GM19397 (cell line): Measurements from ENCODE around the gene PAN2.
A peak's percentile ranks its signal among the peaks of the same experiment; 100 is the strongest.
"Not testable (repeated sequence)": the region's sequence is repeated elsewhere in the genome, so short reads cannot be mapped to it uniquely, and the experiment has no call there.

ENCODE experiments used
- ATAC-seq: cut with Tn5 transposase; IDR thresholded peaks from one replicate; pipeline ENCODE4 v1.9.1; 2021; ENCODE audit warnings: mild to moderate bottlenecking, moderate library complexity; ENCODE audit not compliant: unreplicated experiment

The PAN2 gene

DNA sequence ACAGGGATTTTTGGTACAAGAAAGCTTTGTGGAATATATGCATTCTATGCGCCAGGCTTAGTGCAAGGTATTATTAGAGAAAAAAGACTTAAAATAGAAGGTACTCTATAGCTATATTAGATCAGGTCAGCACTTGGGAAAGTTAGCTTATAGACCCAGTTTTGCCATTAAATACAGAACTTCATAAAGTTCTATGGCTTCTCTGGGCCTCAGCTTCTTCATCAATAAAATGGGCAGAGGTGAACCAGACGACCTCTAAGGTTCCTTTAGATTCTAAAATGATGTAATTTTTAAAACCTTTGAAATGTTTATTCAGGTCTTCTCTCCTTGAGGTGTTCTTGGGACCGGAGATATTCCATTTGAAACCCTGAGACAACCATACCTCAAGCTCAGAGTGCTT is 25.1 kb downstream of the PAN2 start:
- no peak for ATAC-seq

DNA sequence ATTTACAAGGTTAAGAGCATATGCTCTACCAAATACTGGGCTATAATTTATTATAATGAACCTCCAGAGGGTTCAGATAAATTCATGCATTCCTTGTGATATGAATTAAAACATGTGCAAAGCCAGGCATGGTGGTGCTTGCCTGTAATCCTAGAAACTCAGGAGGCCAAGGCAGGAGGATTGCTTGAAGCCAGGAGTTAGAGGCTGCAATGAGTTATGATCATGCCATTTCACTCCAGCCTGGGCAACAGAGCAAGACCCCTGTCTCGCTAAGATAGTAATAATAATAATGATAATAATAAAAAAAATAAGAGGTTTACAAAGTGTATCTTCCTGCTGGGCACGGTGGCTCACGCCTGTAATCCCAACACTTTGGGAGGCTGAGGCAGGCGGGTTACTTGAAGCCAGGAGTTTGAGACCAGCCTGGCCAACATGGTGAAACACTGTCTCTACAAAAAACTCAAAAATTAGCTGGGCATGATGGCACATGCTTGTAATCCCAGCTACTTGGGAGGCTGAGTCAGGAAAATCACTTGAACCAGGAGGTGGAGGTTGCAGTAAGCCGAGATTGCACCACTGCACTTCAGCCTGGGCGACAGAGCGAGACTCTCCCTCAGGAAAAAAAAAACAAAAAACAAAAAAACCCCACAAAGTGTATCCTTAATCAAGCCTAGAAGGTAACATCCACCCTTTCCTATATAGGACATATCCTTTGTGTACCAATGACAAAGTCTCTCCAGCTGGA is 26.4 kb downstream of the PAN2 start:
- no peak for ATAC-seq

GRCh38 chr12:56304872-56305590 is 28.8 kb downstream of the PAN2 start:
- no peak for ATAC-seq

DNA sequence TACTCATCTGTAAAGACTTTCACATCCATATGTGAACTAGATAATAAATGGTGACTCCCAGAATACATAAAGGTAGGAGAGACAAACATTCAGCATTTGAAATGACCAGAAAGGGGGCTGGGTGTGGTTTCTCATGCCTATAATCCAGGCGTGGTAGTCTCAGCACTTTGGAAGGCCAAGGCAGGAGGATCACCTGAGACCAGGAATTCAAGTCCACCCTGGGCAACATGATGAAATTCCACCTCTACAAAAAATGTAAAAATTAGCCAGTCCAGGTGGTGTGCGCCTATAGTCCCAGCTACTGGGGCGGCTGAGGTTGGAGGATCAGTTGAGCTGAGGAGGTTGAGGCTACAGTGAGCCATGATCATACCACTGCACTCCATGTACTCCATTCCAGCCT is 29.5 kb downstream of the PAN2 start:
- no peak for ATAC-seq

DNA sequence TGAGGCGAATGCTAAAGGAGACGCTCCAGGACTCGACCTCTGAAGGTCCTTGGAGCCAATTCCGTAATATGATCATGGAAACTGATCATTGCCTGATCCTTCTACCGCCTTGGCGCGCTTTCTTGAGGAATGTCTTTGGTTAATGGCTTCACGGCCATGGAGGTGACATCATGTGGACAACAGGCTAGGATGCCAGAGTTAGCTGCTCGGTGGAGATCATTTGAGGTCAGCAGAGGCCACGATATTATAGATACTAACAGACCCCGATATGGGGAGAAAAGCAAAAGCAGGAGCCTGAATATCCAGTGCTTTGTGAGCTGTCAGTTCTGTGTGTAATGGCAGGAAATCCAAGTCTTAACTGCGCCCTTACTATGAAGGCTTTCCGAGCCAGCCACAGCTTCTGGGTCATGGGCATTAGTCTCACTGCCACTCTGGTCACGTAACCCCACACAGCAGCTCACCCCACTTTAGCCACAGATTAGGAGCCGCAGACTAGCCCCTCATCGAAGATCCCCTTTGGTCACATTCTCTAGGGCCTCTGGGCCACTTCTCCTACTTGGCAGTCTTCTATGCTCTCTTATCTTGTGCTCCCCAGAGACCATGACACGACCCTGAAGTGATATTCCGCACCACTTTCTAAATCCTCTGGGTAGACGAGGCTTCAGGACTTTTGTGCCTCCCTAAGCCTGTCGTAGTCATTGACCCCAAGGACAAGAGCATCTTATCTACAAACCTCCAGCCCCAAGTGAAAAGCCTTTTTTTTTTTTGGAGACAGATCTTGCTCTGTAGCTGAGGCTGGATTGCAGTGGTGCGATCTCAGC is 32.9 kb downstream of the PAN2 start:
- no peak for ATAC-seq

- ATAC-seq, result peak; percentile 92
Observed at GRCh38 chr12:56299853-56300643, 33.8 kb downstream of the PAN2 start, which contains the start of gene CS. Gene CS (minus strand): TSS chr12:56300330. CDS start chr12:56300201, 129 bp downstream.

DNA sequence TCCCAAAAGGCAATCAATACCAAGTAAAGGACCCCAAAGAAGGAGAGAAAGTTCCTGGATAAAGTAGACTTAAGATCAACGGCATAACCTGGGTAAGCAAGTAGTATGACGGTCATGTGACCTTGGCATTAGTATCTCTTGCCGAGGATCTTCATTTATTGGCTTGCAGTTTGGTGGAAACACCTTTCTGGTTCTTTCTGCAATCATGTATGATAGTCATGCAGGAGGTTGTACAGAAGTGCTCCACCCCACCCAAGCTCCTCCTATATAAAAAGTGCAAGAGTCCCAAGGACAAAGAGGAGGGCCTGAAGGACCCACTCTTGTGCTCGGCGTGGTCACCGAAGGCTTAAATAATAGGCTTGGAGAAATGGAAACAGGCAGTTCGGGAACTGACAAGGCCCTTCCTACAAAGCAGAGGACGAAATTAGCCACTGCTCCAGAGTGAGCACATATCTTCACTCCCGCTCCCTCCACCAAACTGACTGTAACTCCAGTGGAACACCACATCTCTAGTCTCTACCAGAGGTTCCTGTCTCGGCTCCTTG is 34.4 kb downstream of the PAN2 start:
- peak; percentile 1 for ATAC-seq

DNA sequence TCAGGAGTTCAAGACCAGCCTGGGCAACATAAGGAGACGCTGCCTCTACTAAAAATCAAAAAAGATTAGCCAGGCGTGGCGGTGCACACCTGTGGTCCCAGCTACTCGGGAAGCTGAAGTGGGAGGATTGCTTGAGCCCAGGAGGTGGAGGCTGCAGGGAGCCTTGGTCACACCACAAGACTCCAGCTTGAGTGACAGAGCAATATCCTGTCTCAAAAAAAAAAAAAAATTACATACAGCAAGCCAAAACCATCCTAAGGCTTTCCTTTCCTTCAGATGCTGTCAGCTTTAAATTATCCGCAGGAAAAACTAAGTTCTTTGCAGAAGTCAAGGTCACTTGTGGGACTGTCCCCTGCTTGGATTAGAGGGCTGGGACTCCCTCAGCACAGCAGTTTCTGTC is 35.0 kb downstream of the PAN2 start:
- no peak for ATAC-seq

DNA sequence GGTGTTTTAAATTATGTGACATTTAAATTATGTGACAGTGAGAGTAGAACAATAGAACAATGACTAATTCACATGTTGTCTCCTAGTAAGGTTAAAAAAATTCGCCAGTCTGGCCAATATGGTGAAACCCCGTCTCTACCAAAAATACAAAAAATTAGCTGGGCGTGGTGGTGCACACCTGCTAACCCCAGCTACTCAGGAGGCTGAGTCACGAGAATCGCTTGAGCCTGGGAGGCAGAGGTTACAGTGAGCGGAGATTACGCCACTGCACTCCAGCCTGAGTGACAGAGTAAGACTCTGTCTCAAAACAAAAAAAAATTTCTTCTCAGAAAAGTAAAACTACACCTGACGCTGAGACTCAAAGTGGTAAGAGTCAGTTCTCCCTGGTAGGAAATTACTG is 36.4 kb downstream of the PAN2 start:
- ATAC-seq, result no peak

- no peak for ATAC-seq
Observed at GRCh38 chr12:56296295-56296694, 37.5 kb downstream of the PAN2 start.

DNA sequence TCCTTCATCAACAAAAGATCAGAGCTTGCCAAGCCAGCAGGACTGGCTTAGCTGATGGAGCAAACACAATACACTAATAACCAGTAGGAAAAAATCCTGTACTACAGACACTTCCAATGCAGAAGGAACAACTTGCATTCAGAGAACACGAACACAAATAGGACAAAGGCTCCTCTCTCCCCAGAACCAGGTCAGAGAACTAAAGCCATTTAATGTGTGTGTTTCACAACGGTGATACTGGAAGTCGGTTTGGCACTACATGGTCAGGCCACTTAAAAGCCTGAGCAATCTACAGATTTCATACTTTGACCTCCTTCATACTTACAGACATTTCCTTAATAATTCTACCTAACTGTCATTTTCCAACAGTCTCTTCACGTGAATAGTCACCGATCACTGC is 40.0 kb downstream of the PAN2 start:
- ATAC-seq, result no peak

- no peak for ATAC-seq
Observed at GRCh38 chr12:56288705-56289387, 45.0 kb downstream of the PAN2 start.

GRCh38 chr12:56286044-56286830 is 47.6 kb downstream of the PAN2 start:
- ATAC-seq, result no peak

DNA sequence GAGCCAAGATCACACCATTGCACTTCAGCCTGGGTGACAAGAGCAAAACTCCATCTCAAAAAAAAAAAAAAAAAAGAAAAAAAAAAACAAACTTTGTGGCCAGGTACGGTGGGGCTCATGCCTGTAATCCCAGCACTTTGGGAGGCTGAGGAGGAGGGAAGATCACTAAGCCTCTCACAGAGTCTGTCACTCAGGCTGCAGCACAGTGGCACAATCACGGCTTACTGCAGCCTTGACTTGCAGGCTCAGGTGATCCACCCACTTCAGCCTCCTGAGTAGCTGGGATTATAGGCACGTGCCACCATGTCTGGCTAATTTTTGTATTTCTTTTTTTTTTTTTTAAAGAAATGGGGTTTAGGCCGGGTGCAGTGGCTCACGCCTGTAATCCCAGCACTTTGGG is 49.5 kb downstream of the PAN2 start:
- not testable (repeated sequence) for ATAC-seq

- no peak for ATAC-seq
Observed at GRCh38 chr12:56282579-56282978, 51.2 kb downstream of the PAN2 start.

DNA sequence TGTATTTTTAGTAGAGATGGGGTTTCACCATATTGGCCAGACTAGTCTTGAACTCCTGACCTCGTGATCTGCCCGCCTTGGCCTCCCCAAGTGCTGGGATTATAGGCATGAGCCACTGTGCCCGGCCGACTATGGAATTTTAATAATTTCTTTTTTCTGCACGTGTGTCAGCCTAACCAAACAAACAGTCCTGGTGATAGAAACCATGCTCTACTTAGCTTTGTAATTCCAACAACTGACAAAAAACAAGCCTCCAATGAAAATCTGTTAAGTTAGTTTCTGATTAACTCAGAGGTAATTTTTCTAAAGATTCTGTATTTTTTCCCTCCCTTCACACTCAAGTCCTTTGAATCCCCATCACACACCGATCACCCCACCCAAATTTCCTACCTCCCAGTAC is 51.8 kb downstream of the PAN2 start:
- ATAC-seq, result no peak

DNA sequence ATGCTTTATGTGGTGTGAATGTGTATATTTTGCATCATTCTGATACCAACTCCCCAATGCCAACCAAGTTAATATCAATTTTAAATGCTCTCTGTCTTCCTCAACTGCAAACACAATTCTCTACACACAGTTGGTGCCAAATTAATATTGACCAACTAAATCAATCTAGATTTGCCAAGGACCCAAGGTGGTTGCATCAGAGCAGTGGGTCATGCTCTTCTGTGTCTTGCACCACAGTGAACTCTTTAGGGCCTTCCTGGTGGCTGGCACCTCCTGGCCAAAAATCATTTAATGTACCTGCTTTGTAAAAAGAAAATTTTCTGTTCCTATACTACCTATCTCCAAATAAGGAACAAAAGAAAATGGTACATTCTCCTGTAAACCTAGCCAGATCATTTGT is 53.0 kb downstream of the PAN2 start:
- no peak for ATAC-seq

- ATAC-seq, result no peak
Observed at GRCh38 chr12:56278905-56279304, 54.9 kb downstream of the PAN2 start.

GRCh38 chr12:56274299-56274698 is 59.5 kb downstream of the PAN2 start:
- ATAC-seq, result no peak
